K562 (cell line): ENCODE data around the gene AGK. TPM values are rescaled to one million over a fixed set of nuclear protein-coding genes. Genes with fewer than 3 reads are reported as not detected.

Experiments
- BCOR ChIP-seq: fragments of 450-650 bp; IDR thresholded peaks from 2 replicates; pipeline ENCODE4 v1.6.1; 2016
- CREBBP ChIP-seq: IDR thresholded peaks from one replicate; pipeline ENCODE4 v1.6.1; 2012; ENCODE audit warnings: low read depth, mild to moderate bottlenecking, control low read depth, inconsistent platforms, low read length
- DACH1 ChIP-seq: fragments of 450-650 bp; IDR thresholded peaks from 2 replicates; pipeline ENCODE4 v1.6.1; 2018; ENCODE audit not compliant: partially characterized antibody
- ELF1 ChIP-seq: fragments of 200-800 bp; sonication (Bioruptor generic); IDR thresholded peaks from 2 replicates; pipeline ENCODE4 v1.6.1; 2016; ENCODE audit warnings: missing genetic modification characterization, missing compliant biosample characterization
- FOXK1 ChIP-seq: sonication (generic); formaldehyde crosslinking; IDR thresholded peaks from 2 replicates; pipeline ENCODE4 v1.8.0; 2022; ENCODE audit warnings: missing genetic modification reagents, mild to moderate bottlenecking, borderline replicate concordance
- FOXP1 ChIP-seq: sonication (generic); formaldehyde crosslinking; IDR thresholded peaks from 2 replicates; pipeline ENCODE4 v1.8.0; 2022; ENCODE audit warnings: mild to moderate bottlenecking, missing genetic modification reagents
- HOXB6 ChIP-seq: fragments of 250-450 bp; sonication (Bioruptor Pico); IDR thresholded peaks from 2 replicates; pipeline ENCODE4 v1.5.1; 2022; ENCODE audit warnings: mild to moderate bottlenecking, borderline replicate concordance
- ILF3 ChIP-seq: fragments of 450-650 bp; IDR thresholded peaks from 2 replicates; pipeline ENCODE4 v1.6.1; 2018; ENCODE audit warnings: antibody characterized with exemption, mild to moderate bottlenecking, moderate library complexity, borderline replicate concordance
- ILK ChIP-seq: fragments of 450-650 bp; IDR thresholded peaks from 2 replicates; pipeline ENCODE4 v1.6.1; 2016; ENCODE audit warnings: missing genetic modification characterization, low read depth, mild to moderate bottlenecking, missing compliant biosample characterization, moderate library complexity, borderline replicate concordance
- LARP7 ChIP-seq: fragments of 450-650 bp; IDR thresholded peaks from 2 replicates; pipeline ENCODE4 v1.6.1; 2016
- MAFG ChIP-seq: fragments of 450-650 bp; conservative IDR thresholded peaks from 2 replicates; pipeline ENCODE4 v1.6.1; 2016; ENCODE audit warnings: missing genetic modification characterization, missing compliant biosample characterization
- MEF2D ChIP-seq: conservative IDR thresholded peaks from 2 replicates; pipeline ENCODE4 v1.6.1; 2016; ENCODE audit warnings: low read depth, missing genetic modification characterization, missing compliant biosample characterization
- NFE2 ChIP-seq: IDR thresholded peaks from 2 replicates; pipeline ENCODE4 v1.6.1; 2014; ENCODE audit warnings: antibody characterized with exemption, low read depth
- POLR3A ChIP-seq: IDR thresholded peaks from 2 replicates; pipeline ENCODE4 v1.6.1; 2011; ENCODE audit warnings: borderline replicate concordance, mild to moderate bottlenecking, moderate library complexity; ENCODE audit not compliant: insufficient read length, insufficient read depth; ENCODE audit errors: extremely low read depth
- POU5F1 ChIP-seq: fragments of 150-350 bp; IDR thresholded peaks from 2 replicates; pipeline ENCODE4 v1.6.1; 2014; ENCODE audit warnings: borderline replicate concordance, low read length, low read depth, mild to moderate bottlenecking; ENCODE audit not compliant: partially characterized antibody
- RHOXF2B ChIP-seq: fragments of 250-450 bp; sonication (Bioruptor Pico); conservative IDR thresholded peaks from 2 replicates; pipeline ENCODE4 v1.5.1; 2021
- SNRNP70 ChIP-seq: fragments of 200-400 bp; formaldehyde crosslinking; optimal IDR thresholded peaks from 2 replicates; pipeline ENCODE3; 2017; ENCODE audit warnings: low read depth, low read length
- SRSF3 ChIP-seq: fragments of 200-400 bp; formaldehyde crosslinking; IDR thresholded peaks from 2 replicates; pipeline ENCODE4 v1.6.1; 2016; ENCODE audit warnings: mild to moderate bottlenecking, low read length, moderate library complexity; ENCODE audit not compliant: insufficient read depth
- THRB ChIP-seq: fragments of 450-650 bp; formaldehyde crosslinking; conservative IDR thresholded peaks from 2 replicates; pipeline ENCODE4 v1.4.0; 2022; ENCODE audit warnings: mild to moderate bottlenecking, missing genetic modification characterization
- USF2 ChIP-seq: sonication (generic); formaldehyde crosslinking; IDR thresholded peaks from 2 replicates; pipeline ENCODE4 v1.5.0; 2020; ENCODE audit warnings: missing genetic modification reagents
- XRCC5 ChIP-seq: fragments of 200-400 bp; formaldehyde crosslinking; IDR thresholded peaks from 2 replicates; pipeline ENCODE4 v1.6.1; 2017; ENCODE audit warnings: low read depth, mild to moderate bottlenecking, low read length
- ZNF507 ChIP-seq: conservative IDR thresholded peaks from 2 replicates; pipeline ENCODE4 v1.6.1; 2017; ENCODE audit warnings: missing genetic modification characterization, missing compliant biosample characterization
- ZNF766 ChIP-seq: fragments of 200-800 bp; sonication (Bioruptor generic); conservative IDR thresholded peaks from 2 replicates; pipeline ENCODE4 v1.6.1; 2016; ENCODE audit warnings: missing genetic modification characterization, missing compliant biosample characterization
- polyA plus RNA-seq, 8 experiments: library from polyadenylated mRNA; depleted of rRNA in 4 of 8; stranded (reverse) in 5 of 8; unstranded in 3 of 8; fragments of >200 nt; fragmentation: Nextera tagmentation in 2 of 8; fragmentation: Illumina TruSeq in 1 of 8; extraction: Ambion mirVana in 2 of 8; extraction: Trizol in 1 of 8; gene quantifications; 2 replicates each; pipeline versions ENCODE4 v1.2.1 to v1.2.3, GENCODE V29; 2011 to 2014; ENCODE audit warnings: inconsistent platforms in 1 of 8, missing spikeins in 1 of 8
- total RNA-seq, 7 experiments: library from RNA; depleted of rRNA in 6 of 7; stranded (reverse); fragments of >200 nt in 6 of 7; fragmentation: Illumina TruSeq in 2 of 7; extraction: Trizol in 2 of 7; gene quantifications; 2 replicates each; pipeline versions ENCODE4 v1.2.1 to v1.2.3, GENCODE V29; 2011 to 2021; ENCODE audit warnings: low replicate concordance in 1 of 7
- TF ChIP-seq, protein P1 (sequence below): sonication (generic); formaldehyde crosslinking; IDR thresholded peaks from 2 replicates; pipeline ENCODE4 v1.8.0; 2022; ENCODE audit warnings: missing genetic modification reagents, mild to moderate bottlenecking, moderate library complexity, borderline replicate concordance
- TF ChIP-seq, protein P2 (sequence below): fragments of 450-650 bp; formaldehyde crosslinking; IDR thresholded peaks from 2 replicates; pipeline ENCODE4 v1.4.0; 2020; ENCODE audit warnings: mild to moderate bottlenecking, mixed read lengths

The AGK gene
- total and polyA plus RNA-seq, 9 of the 15 experiments (the other 6 are each of a cell fraction or from before 2014, with no cell fraction given): 50.7 to 128 (median 71.8) TPM

- no peak for TF ChIP-seq SRSF3
- no peak for TF ChIP-seq HOXB6
- TF ChIP-seq ZNF766 (CRISPR knock-in tag): peak; percentile 23; the same call in 1 of the 2 replicates
- TF ChIP-seq ILF3: peak; percentile 10; the same call in 1 of the 2 replicates
- no peak for TF ChIP-seq MAFG (tag)
- TF ChIP-seq XRCC5: peak; percentile 90
- peak; percentile 88; the same call in 1 of the 2 replicates for TF ChIP-seq FOXP1
- peak; percentile 66 for TF ChIP-seq POU5F1
- TF ChIP-seq THRB (CRISPR knock-in tag): no peak
- TF ChIP-seq ZNF507 (tag): no peak
- peak; percentile 60 for TF ChIP-seq DACH1
- TF ChIP-seq, protein P1, sequence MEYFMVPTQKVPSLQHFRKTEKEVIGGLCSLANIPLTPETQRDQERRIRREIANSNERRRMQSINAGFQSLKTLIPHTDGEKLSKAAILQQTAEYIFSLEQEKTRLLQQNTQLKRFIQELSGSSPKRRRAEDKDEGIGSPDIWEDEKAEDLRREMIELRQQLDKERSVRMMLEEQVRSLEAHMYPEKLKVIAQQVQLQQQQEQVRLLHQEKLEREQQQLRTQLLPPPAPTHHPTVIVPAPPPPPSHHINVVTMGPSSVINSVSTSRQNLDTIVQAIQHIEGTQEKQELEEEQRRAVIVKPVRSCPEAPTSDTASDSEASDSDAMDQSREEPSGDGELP (CRISPR knock-in tag): peak; percentile 85; the same call in 1 of the 2 replicates
- TF ChIP-seq LARP7: no peak
- TF ChIP-seq POLR3A: no peak
- TF ChIP-seq CREBBP: no peak
- TF ChIP-seq USF2 (CRISPR knock-in tag): 0 out of 2 replicates have a peak, but pooled peaks have one; percentile 0
- TF ChIP-seq FOXK1 (CRISPR knock-in tag): 0 out of 2 replicates have a peak, but pooled peaks have one; percentile 44
- TF ChIP-seq, protein P2, sequence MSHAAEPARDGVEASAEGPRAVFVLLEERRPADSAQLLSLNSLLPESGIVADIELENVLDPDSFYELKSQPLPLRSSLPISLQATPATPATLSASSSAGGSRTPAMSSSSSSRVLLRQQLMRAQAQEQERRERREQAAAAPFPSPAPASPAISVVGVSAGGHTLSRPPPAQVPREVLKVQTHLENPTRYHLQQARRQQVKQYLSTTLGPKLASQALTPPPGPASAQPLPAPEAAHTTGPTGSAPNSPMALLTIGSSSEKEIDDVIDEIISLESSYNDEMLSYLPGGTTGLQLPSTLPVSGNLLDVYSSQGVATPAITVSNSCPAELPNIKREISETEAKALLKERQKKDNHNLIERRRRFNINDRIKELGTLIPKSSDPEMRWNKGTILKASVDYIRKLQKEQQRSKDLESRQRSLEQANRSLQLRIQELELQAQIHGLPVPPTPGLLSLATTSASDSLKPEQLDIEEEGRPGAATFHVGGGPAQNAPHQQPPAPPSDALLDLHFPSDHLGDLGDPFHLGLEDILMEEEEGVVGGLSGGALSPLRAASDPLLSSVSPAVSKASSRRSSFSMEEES (CRISPR knock-in tag): no peak
- no peak for TF ChIP-seq SNRNP70
- no peak for TF ChIP-seq NFE2
- TF ChIP-seq MEF2D (tag): no peak
- TF ChIP-seq RHOXF2B (CRISPR knock-in tag): no peak
- peak; percentile 3; the same call in 1 of the 2 replicates for TF ChIP-seq BCOR
- no peak for TF ChIP-seq ILK (tag)
- peak; percentile 65 for TF ChIP-seq ELF1 (tag)
Measured at GRCh38 chr7:141551094-141551781, at the start of gene AGK (continued).
